GM12878 (cell line): ENCODE measurements around the gene ECT2L. TPM values are rescaled to one million over a fixed set of nuclear protein-coding genes. Genes with fewer than 3 reads are reported as not detected.

Experiments used
- ATAC-seq: fragments of 200-7000 bp; cut with Tn5 transposase; 3 replicates; pipeline ENCODE4 v1.9.1; 2020; ENCODE audit warnings: mild to moderate bottlenecking, moderate library complexity
- BruUV-seq: library from RNA; stranded (reverse); fragments of 400-500 nt; replicated peaks from 2 replicates; lab custom pipeline; 2021; lab: Mats Ljungman, UMichigan
- CTCF ChIA-PET: fragments of 300-600 bp; sonication (Branson Sonifier 250); formaldehyde crosslinking; extraction: SDS; loops from one replicate; lab custom pipeline; 2021; ENCODE audit warnings: inconsistent platforms; lab: Yijun Ruan, JAX
- POLR2A ChIA-PET: fragments of 350-600 bp; formaldehyde crosslinking; extraction: SDS; loops from one replicate; lab custom pipeline; 2021; ENCODE audit warnings: inconsistent platforms; lab: Charles Lee
- RAD21 ChIA-PET: fragments of 300-600 bp; sonication (Branson Sonifier 250); formaldehyde crosslinking; loops from one replicate; lab custom pipeline; 2023; ENCODE audit warnings: antibody characterized with exemption; ENCODE audit not compliant: unreplicated experiment; lab: Charles Lee
- SMC1A ChIA-PET: fragments of 300-600 bp; sonication (Branson Sonifier 250); formaldehyde crosslinking; loops from one replicate; lab custom pipeline; 2023; ENCODE audit not compliant: unreplicated experiment, uncharacterized antibody; lab: Charles Lee
- DNase-seq: peaks from one replicate; pipeline ENCODE4 v3.0.0-alpha.2; 2011; ENCODE audit warnings: low read depth, low spot score
- FAIRE-seq: peaks from 3 replicates; lab custom pipeline; 2011; peaks lifted over from hg19 to GRCh38; lab: Jason Lieb, UNC
- H2AFZ ChIP-seq: 2 replicates; pipeline ENCODE4 v1.6.0; 2011; ENCODE audit warnings: low read depth, low read length, control low read depth; ENCODE audit not compliant: control insufficient read depth
- H3K27ac ChIP-seq: 2 replicates; pipeline ENCODE4 v1.5.1; 2011; ENCODE audit warnings: control low read depth; ENCODE audit not compliant: control insufficient read depth, insufficient read depth
- H3K27me3 ChIP-seq, 2 experiments: replicated peaks in 1 of 2; 2 replicates each; pipeline versions ENCODE4 v1.6.0 to v1.6.1; 2011; ENCODE audit warnings: low read length in 1 of 2; ENCODE audit not compliant: control insufficient read depth in 2 of 2, insufficient read depth in 2 of 2
- H3K36me3 ChIP-seq, 2 experiments: 2 replicates each; pipeline ENCODE4 v1.5.1; 2011; ENCODE audit warnings: low read length in 1 of 2; ENCODE audit not compliant: control insufficient read depth in 2 of 2, insufficient read depth in 2 of 2
- H3K4me1 ChIP-seq: 2 replicates; pipeline ENCODE4 v1.6.1; 2011; ENCODE audit warnings: mild to moderate bottlenecking, low read length, moderate library complexity, mixed read lengths; ENCODE audit not compliant: control insufficient read depth, insufficient read depth
- H3K4me2 ChIP-seq: 2 replicates; pipeline ENCODE4 v1.6.0; 2011; ENCODE audit warnings: control low read depth; ENCODE audit not compliant: control insufficient read depth, insufficient read depth
- H3K4me3 ChIP-seq: fragments of 200-600 bp; sonication (generic); 2 replicates; pipeline ENCODE4 v1.5.1; 2016
- H3K79me2 ChIP-seq: 2 replicates; pipeline ENCODE4 v1.6.0; 2011; ENCODE audit warnings: low read length; ENCODE audit not compliant: control insufficient read depth, insufficient read depth
- H3K9ac ChIP-seq: 2 replicates; pipeline ENCODE4 v1.8.0; 2011; ENCODE audit warnings: low read length, control low read depth, mixed read lengths; ENCODE audit not compliant: control insufficient read depth, insufficient read depth
- H3K9me3 ChIP-seq: replicated peaks from 3 replicates; pipeline ENCODE4 v1.5.1; 2011; ENCODE audit warnings: mild to moderate bottlenecking, low read length; ENCODE audit not compliant: control insufficient read depth, insufficient read depth
- H4K20me1 ChIP-seq: 2 replicates; pipeline ENCODE4 v1.6.0; 2011; ENCODE audit not compliant: control insufficient read depth, insufficient read depth
- CBX5 ChIP-seq: sonication (generic); IDR thresholded peaks from 2 replicates; pipeline ENCODE4 v1.6.1; 2016; ENCODE audit warnings: low read depth, moderate library complexity, mild to moderate bottlenecking, inconsistent platforms
- DPF2 ChIP-seq: fragments of 450-650 bp; IDR thresholded peaks from 2 replicates; pipeline ENCODE4 v1.6.1; 2017; ENCODE audit warnings: mild to moderate bottlenecking
- E2F4 ChIP-seq: IDR thresholded peaks from 2 replicates; pipeline ENCODE4 v1.6.1; 2012; ENCODE audit warnings: low read depth, low read length, improper control_type of control experiment
- IRF5 ChIP-seq: fragments of 450-650 bp; IDR thresholded peaks from 2 replicates; pipeline ENCODE4 v1.6.1; 2017; ENCODE audit warnings: borderline replicate concordance
- NFIC ChIP-seq: IDR thresholded peaks from 2 replicates; pipeline ENCODE4 v1.6.1; 2012; ENCODE audit warnings: low read depth, mild to moderate bottlenecking, inconsistent platforms, low read length, moderate library complexity
- POU2F2 ChIP-seq: IDR thresholded peaks from 3 replicates; pipeline ENCODE4 v1.6.1; 2011; ENCODE audit warnings: low read depth, mild to moderate bottlenecking, low read length, borderline replicate concordance
- SMARCA5 ChIP-seq: fragments of 450-650 bp; IDR thresholded peaks from 2 replicates; pipeline ENCODE4 v1.6.1; 2017; ENCODE audit warnings: mild to moderate bottlenecking
- SREBF1 ChIP-seq: IDR thresholded peaks from 2 replicates; pipeline ENCODE4 v1.6.1; 2012; ENCODE audit warnings: mild to moderate bottlenecking, low read length
- ZZZ3 ChIP-seq: IDR thresholded peaks from 2 replicates; pipeline ENCODE4 v1.6.1; 2011; ENCODE audit warnings: low read depth; ENCODE audit not compliant: control insufficient read depth, insufficient read length
- WGBS: methylation state at CpG from one replicate; pipeline ENCODE4 v1.1.6; 2016; ENCODE audit warnings: low lambda C conversion rate; ENCODE audit not compliant: insufficient replicate concordance, insufficient coverage; ENCODE audit errors: missing lambda C conversion rate; 5-methylcytosine and 5-hydroxymethylcytosine counted together
- in situ Hi-C: fragments of 300-500 bp; cut with MboI; formaldehyde crosslinking; loops from 9 replicates; pipeline ENCODE4 v1.14.3; 2018; ENCODE audit warnings: mixed read lengths
- intact Hi-C: fragments of 100-400 bp; cut with micrococcal nuclease; formaldehyde crosslinking; loops from one replicate; pipeline ENCODE4 v1.14.2; 2022; ENCODE audit not compliant: unreplicated experiment
- polyA plus RNA-seq, 11 experiments: library from polyadenylated mRNA; depleted of rRNA in 4 of 11; unstranded in 6 of 11; stranded (reverse) in 5 of 11; fragments of >200 nt; fragmentation: Nextera tagmentation in 4 of 11; fragmentation: Illumina TruSeq in 1 of 11; extraction: Ambion mirVana in 4 of 11; extraction: Trizol in 1 of 11; gene quantifications; 1 replicate in 1 of 11; 2 replicates in 10 of 11; pipeline versions ENCODE4 v1.2.1 to v1.2.3, GENCODE V29; 2011 to 2016; ENCODE audit warnings: inconsistent platforms in 2 of 11, missing spikeins in 2 of 11, low read depth in 1 of 11
- total RNA-seq, 4 experiments: library from RNA; depleted of rRNA in 3 of 4; stranded (reverse); fragments of >200 nt in 3 of 4; fragmentation: Illumina TruSeq in 1 of 4; extraction: Trizol in 1 of 4; gene quantifications; 2 replicates each; pipeline versions ENCODE4 v1.2.1 to v1.2.3, GENCODE V29; 2013 to 2021

The ECT2L gene
- total and polyA plus RNA-seq, 10 of the 15 experiments (the other 5 are each of a cell fraction or from before 2014, with no cell fraction given), result 0.05 to 0.09 TPM; not detected in 8

GRCh38 chr6:138814179-138814834, 18.4 kb downstream of the ECT2L start:
- ChIA-PET POLR2A (interaction anchor here (1.0 kb wide), 1 partner anchor 443 kb away, joined by 3 read pairs; no protein-coding TSS in a partner anchor), RAD21 (interaction anchor here (1.2 to 6.3 kb wide), 6 partner anchors 156 to 550 kb away, joined by 3 to 94 read pairs (median 12); partner anchors contain the start of gene REPS1), SMC1A (interaction anchor here (0.6 to 11.3 kb wide), 7 partner anchors 8 to 556 kb away, joined by 3 to 163 read pairs (median 4); partner anchors contain the start of gene REPS1), CTCF (interaction anchor here (1.5 to 10.7 kb wide), 10 partner anchors 8 to 551 kb away, joined by 3 to 166 read pairs (median 16); partner anchors contain the start of gene REPS1)
- H4K20me1 ChIP-seq, result no peaks in the 10 kb centered on the region
- H2AFZ ChIP-seq, result no peak overlapping the region
- WGBS, result 32% methylated on average over 5 of the region's 5 CpGs
- DNase-seq, result no peak
- no peaks in the 10 kb centered on the region for H3K9me3 ChIP-seq
- H3K4me2 ChIP-seq, result no peak overlapping the region
- H3K27me3 ChIP-seq, result no peaks in the 10 kb centered on the region; a peak in 1 of 4 replicates
- BruUV-seq, result no TSS peak
- H3K9ac ChIP-seq, result no peak overlapping the region
- H3K4me3 ChIP-seq, result no peak overlapping the region
- H3K27ac ChIP-seq, result no peak overlapping the region
- ATAC-seq, result no peak
- intact Hi-C loops (no loop called here), in situ Hi-C loops (no loop called here)
- H3K4me1 ChIP-seq, result peaks cover 17% of the 10 kb centered on the region
- no peak for FAIRE-seq
- no peaks in the 10 kb centered on the region for H3K79me2 ChIP-seq
- no peak for TF ChIP-seq DPF2
- TF ChIP-seq CBX5, result no peak
- TF ChIP-seq ZZZ3, result no peak
- no peak for TF ChIP-seq POU2F2
- TF ChIP-seq E2F4, result no peak
- TF ChIP-seq NFIC, result no peak
- no peak for TF ChIP-seq SMARCA5
- no peak for TF ChIP-seq SREBF1
- TF ChIP-seq IRF5, result no peak
- TF ChIP-seq, all 136 proteins: peak for 0
- H3K36me3 ChIP-seq, result no peaks in the 10 kb centered on the region
